LNCaP clone FGC (cell line): ENCODE measurements around the gene TUBGCP4.
A peak's percentile ranks its signal among the peaks of the same experiment; 100 is the strongest.

Experiments used
- DNase-seq: peaks from one replicate; pipeline ENCODE4 v3.0.0-alpha.2; 2011; ENCODE audit warnings: low read depth
- H3K4me3 ChIP-seq: 2 replicates; pipeline ENCODE4 v1.5.1; 2011; ENCODE audit warnings: mild to moderate bottlenecking, low read depth, low read length, control low read depth
- CTCF ChIP-seq: IDR thresholded peaks from 2 replicates; pipeline ENCODE4 v1.5.1; 2012; ENCODE audit warnings: mild to moderate bottlenecking; ENCODE audit not compliant: control insufficient read depth, insufficient read depth; ENCODE audit errors: extremely low read depth

Gene TUBGCP4

GRCh38 chr15:43370975-43371974 is at the start of gene TUBGCP4, which contains the start of gene ZSCAN29:
TUBGCP4 (plus strand) TSS chr15:43371101; CDS start chr15:43371355, 254 bp downstream.
ZSCAN29 (minus strand) TSS chr15:43371043; CDS start chr15:43369913, 1,130 bp downstream.
- no peak for DNase-seq
- TF ChIP-seq CTCF, result peak; percentile 39
- H3K4me3 ChIP-seq, result peak within 1 kb of the TSS; percentile 73

- H3K4me3 ChIP-seq, result no peak overlapping the region
- no peak for TF ChIP-seq CTCF
- no peak for DNase-seq
These were observed 45.7 kb upstream of the TUBGCP4 start for GRCh38 chr15:43325039-43325684.

- no peak for DNase-seq
- H3K4me3 ChIP-seq, result peak overlapping the region; percentile 94
- TF ChIP-seq CTCF, result no peak
These were observed 41.5 kb upstream of the TUBGCP4 start for GRCh38 chr15:43329217-43329959.

GRCh38 chr15:43329960-43330779 is 40.7 kb upstream of the TUBGCP4 start, which contains the start of gene LCMT2:
LCMT2 (minus strand) TSS chr15:43330573; CDS start chr15:43330489, 84 bp downstream.
- TF ChIP-seq CTCF, result no peak
- peak within 1 kb of the TSS; percentile 94 for H3K4me3 ChIP-seq
- peak; percentile 92 for DNase-seq

GRCh38 chr15:43330780-43331087 is 40.2 kb upstream of the TUBGCP4 start:
- H3K4me3 ChIP-seq, result peak overlapping the region; percentile 94
- no peak for DNase-seq
- no peak for TF ChIP-seq CTCF

- no peak for DNase-seq
- no peak for TF ChIP-seq CTCF
- no peak overlapping the region for H3K4me3 ChIP-seq
These were observed 24.6 kb upstream of the TUBGCP4 start for GRCh38 chr15:43346305-43346704.
